Left renal pelvis (tissue), 4 donors: ENCODE measurements around the gene SPATA2L. TPM values are rescaled to one million over a fixed set of nuclear protein-coding genes. Genes with fewer than 3 reads are reported as not detected.

ENCODE experiments used
- DNase-seq, 4 donors: peaks; one replicate each; pipeline ENCODE4 v3.0.0-alpha.2; 2013; ENCODE audit warnings: low read depth in 4 of 4, low spot score in 3 of 4
- polyA plus RNA-seq, 4 donors: library from polyadenylated mRNA; unstranded; fragments of 120-200 nt; gene quantifications; one replicate each; pipeline ENCODE4 v1.2.1, GENCODE V29; 2013; ENCODE audit not compliant: insufficient read length in 4 of 4

SPATA2L gene
- 1 to 10 TPM; 2.8 to 8.1 (median 5.4) TPM for polyA plus RNA-seq

- peak; percentile 77 to 83 (median 80) for DNase-seq
Measured at GRCh38 chr16:89701425-89702406, at the start of gene SPATA2L. SPATA2L (minus strand) TSS chr16:89701705; CDS start chr16:89701232, 473 bp downstream.

- DNase-seq = no peak
Measured at GRCh38 chr16:89749637-89750036, 48.1 kb upstream of the SPATA2L start.

- no peak for DNase-seq
Measured at GRCh38 chr16:89748921-89749320, 47.4 kb upstream of the SPATA2L start.

GRCh38 chr16:89748076-89748475 lies 46.6 kb upstream of the SPATA2L start:
- no peak for DNase-seq

- DNase-seq = no peak
Measured at GRCh38 chr16:89746043-89746442, 44.5 kb upstream of the SPATA2L start.

- no peak for DNase-seq
Measured at GRCh38 chr16:89744813-89745212, 43.3 kb upstream of the SPATA2L start.

GRCh38 chr16:89742948-89743347 lies 41.4 kb upstream of the SPATA2L start:
- DNase-seq = no peak

- no peak for DNase-seq
Measured at GRCh38 chr16:89741342-89742014, 40.0 kb upstream of the SPATA2L start.

- no peak for DNase-seq
Measured at GRCh38 chr16:89739383-89739782, 37.9 kb upstream of the SPATA2L start.

GRCh38 chr16:89738538-89739317 lies 37.2 kb upstream of the SPATA2L start:
- DNase-seq = no peak

GRCh38 chr16:89738072-89738377 lies 36.5 kb upstream of the SPATA2L start:
- DNase-seq = no peak

- no peak for DNase-seq
Measured at GRCh38 chr16:89737341-89738071, 36.0 kb upstream of the SPATA2L start.

- DNase-seq = no peak
Measured at GRCh38 chr16:89736554-89736953, 35.0 kb upstream of the SPATA2L start.

- no peak for DNase-seq
Measured at GRCh38 chr16:89733792-89734191, 32.3 kb upstream of the SPATA2L start.

- DNase-seq = no peak
Measured at GRCh38 chr16:89733322-89733721, 31.8 kb upstream of the SPATA2L start.

- DNase-seq = no peak
Measured at GRCh38 chr16:89732918-89733242, 31.4 kb upstream of the SPATA2L start.

- no peak for DNase-seq
Measured at GRCh38 chr16:89732142-89732917, 30.8 kb upstream of the SPATA2L start.

- no peak for DNase-seq
Measured at GRCh38 chr16:89730610-89731234, 29.2 kb upstream of the SPATA2L start.

- no peak for DNase-seq
Measured at GRCh38 chr16:89729863-89730593, 28.5 kb upstream of the SPATA2L start.
